Activated T-helper 9 cell treated with anti-CD3 and anti-CD28 coated beads, Interleukin-2, amount 50 U/mL, for 16 hours (primary cell): ENCODE measurements around the gene RELT.

Source experiments
- DNase-seq: peaks from one replicate; pipeline ENCODE4 v3.0.0-alpha.2; 2020; ENCODE audit warnings: low read depth

RELT gene

GRCh38 chr11:73348838-73349237 lies 27.4 kb upstream of the RELT start:
- no peak for DNase-seq

- no peak for DNase-seq
These were observed 26.6 kb upstream of the RELT start for GRCh38 chr11:73349633-73350032.

DNA sequence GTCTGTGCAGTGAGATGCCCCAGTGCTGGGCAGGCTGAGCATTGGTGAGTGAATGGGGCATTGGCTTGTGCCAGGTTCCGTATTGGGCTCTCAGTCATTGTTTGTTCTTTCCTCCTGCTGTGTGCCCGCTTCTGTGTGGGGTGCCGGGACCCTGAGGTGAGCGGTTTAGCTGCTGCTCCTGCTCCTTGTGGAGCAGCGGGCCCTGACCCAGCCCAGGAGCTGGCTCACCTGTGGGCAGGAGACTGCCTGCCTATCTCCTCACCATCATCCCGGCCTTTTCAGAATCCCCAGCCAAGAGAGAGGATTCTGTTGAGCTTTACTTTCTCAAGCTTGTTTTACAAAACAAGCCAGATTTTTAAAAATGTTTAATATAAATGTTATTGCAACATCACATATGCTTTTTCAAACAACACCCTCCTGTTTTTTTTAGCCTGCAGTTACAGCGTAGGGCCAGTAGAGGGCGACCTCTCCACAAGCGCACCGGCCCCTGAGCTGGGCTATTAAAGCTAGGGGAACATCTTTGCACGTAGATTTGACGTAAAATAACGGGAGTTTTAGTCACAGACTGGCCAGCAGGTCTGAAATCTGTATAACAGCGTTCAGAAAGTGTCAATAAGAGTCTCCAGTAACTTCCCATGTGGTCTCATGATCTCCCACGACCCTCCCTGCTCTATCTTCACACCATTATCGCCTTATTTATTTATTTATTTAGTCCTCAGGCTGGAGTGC lies 25.1 kb upstream of the RELT start:
- DNase-seq: peak; percentile 31

DNA sequence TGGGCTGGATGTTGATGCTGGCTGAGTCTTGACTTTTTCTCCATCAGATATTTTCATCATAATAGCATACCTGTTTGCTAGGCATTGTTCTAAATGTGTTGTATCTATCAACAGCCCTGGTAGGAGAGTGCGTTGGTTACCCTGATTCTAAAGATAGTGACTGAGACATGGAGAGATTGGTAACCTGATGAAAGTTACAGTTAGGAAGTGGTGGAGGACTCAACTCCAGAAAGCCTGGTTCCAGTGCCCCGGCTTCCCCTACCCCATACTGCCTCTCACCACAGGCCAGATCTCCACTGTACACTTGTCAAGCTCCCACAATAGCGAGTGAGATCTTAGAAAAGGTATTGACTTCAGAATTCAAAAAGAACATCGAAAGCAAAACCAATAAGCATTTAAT lies 22.8 kb upstream of the RELT start:
- DNase-seq: no peak

GRCh38 chr11:73355109-73355508 lies 21.1 kb upstream of the RELT start:
- DNase-seq: no peak

DNA sequence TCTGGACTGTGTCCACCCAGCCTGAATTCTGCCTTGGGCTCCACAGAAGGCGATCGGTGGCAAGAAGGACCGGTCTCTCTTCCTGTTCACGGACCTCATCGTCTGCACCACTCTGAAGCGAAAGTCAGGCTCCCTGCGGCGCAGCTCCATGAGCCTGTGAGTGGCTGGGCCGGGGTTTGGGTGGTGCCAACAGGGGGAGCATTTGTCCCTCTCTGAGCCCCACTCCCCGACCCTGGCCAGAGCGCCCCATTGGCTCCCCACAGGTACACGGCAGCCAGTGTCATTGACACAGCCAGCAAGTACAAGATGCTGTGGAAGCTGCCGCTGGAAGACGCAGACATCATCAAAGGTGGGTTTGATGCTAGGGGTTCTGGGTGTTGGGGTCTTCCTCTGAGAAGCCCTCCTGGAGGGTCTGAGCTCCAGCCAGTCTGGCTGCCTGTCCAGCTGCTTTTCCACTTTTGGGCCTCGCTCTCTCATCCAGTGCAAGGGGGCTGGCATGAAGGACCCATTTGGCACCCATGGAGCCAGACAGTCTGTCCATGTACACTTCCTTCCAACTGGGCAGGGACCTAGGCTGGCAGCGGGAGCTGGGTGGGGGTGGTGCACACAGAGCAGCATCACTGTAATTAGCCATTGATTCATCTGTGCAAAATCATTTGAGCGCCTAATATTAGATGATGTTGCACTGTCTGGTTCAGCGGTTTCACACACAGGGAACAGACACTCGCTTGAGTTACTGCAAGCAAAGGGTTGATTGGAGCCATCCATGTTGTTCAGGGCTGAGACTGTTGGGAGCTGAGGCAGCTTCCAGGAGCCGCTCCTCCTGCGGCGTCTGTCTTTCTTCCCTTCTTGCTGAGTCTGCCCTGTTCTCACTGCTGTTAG lies 19.0 kb upstream of the RELT start:
- DNase-seq: no peak

DNA sequence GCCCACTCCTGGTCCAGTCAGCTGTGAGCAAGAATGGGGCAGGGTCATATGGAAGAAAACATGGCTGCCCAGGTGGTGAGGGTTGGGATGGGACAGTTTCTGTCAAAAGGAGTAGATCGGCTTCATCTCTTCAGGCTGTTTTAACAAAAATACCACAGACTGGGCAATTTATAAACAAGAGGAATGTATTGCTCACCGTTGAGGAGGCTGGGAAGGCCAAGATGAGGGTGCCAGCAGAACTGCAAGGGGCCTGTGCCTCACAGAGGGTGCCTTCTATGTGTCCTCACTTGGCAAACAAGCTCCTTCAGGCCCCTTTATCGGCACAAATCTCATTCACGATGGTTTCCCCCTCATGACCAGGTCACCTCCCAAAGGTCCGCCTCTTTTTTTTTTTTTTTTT lies 18.1 kb upstream of the RELT start:
- no peak for DNase-seq

- no peak for DNase-seq
These were observed 16.9 kb upstream of the RELT start for GRCh38 chr11:73359341-73359740.

DNA sequence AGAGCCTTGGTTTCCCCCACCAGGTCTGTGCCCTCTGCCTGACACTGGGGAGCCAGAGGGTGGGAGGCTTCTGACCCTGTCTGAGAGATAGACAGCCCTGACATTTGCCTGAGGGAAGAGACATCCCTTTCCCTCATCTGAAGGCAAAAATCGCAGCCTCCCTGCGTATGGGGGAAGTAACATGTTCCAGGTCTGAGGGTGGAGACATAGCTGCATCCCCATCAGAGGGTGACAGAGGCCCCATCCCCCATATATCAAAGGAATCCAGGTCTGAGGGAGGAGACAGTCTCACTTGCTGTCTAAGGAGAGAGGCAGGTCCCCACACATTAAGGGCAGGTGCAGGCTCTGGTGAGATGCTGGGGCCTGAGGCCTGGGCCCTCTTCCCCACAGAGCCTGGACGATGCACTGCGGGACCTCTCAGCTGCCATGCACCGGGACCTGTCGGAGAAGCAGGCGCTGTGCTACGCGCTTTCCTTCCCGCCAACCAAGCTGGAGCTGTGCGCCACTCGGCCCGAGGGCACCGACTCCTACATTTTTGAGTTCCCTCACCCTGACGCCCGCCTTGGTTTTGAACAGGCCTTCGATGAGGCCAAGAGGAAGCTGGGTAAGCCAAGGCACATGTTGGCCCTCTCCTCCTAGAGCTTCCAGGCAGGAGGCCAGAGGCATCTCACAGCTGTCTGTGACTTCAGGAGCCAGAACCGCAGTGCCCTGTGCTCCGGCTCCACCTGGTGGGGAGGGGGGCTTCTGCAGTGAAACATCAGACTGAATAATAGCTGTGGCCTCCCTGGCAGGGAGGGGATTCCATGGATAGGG lies 16.1 kb upstream of the RELT start:
- no peak for DNase-seq

DNA sequence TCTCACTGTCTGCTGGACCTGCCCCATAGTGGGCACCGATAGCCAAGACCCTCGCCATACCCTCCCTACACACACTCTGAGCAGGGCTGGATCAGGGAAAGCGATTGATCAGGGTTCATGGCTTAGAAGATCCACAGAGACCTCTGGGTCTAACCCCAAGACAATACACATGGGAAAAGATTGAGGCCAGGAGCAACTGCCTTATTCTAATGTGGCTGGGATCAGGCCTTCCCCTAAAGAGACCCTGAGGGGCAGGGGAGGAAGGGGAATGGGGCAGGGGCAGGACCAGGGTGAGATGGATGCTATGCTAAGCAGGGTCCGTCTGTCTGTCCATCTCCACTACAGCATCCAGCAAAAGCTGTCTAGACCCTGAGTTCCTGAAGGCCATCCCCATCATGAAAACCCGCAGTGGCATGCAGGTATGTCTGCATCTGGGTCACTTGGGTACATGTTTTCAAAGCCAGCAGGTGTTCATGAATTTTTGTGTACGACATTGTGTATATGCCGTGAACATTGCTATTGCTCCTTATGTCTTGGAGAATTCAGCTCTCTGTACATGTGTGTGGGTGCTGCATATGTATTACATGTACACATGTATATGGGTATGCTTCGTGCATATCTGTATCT lies 15.3 kb upstream of the RELT start:
- no peak for DNase-seq

GRCh38 chr11:73361953-73362776 lies 14.0 kb upstream of the RELT start:
- DNase-seq: no peak

GRCh38 chr11:73363147-73363546 lies 13.1 kb upstream of the RELT start:
- no peak for DNase-seq

DNA sequence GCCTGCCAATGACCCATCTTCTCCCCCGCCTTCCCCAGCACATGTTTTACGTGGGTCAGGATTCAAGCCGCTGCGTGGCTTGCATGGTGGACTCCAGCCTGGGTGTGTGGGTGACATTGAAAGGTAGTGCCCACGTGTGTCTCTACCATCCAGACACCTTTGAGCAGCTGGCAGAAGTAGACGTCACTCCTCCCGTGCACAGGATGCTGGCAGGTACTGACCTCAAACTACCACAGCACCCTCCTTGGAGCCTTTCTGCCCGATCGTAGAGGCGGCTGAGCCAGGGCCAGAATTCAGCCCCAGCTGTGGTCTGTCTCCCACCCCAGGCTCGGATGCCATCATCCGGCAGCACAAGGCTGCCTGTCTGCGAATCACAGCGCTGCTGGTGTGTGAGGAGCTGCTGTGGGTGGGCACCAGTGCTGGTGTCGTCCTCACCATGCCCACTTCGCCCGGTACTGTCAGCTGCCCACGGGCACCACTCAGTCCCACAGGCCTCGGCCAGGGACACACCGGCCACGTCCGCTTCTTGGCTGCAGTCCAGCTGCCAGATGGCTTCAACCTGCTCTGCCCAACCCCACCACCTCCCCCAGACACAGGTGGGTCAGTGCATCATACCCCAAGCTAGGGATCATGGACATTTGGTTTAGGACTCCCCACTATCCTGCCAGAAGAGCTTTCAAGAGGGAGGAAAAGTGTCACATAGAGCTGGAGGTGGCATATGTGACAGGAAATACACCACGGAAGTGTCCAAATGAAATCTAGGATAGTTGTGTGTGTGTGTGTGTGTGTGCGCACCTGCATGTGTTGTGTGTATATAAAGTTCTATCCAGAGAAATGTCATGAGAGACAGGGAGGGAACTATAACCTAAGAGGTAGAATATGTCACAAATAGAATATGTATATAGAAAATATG lies 10.6 kb upstream of the RELT start:
- no peak for DNase-seq

GRCh38 chr11:73366265-73366610 lies 10.0 kb upstream of the RELT start:
- DNase-seq: no peak

DNA sequence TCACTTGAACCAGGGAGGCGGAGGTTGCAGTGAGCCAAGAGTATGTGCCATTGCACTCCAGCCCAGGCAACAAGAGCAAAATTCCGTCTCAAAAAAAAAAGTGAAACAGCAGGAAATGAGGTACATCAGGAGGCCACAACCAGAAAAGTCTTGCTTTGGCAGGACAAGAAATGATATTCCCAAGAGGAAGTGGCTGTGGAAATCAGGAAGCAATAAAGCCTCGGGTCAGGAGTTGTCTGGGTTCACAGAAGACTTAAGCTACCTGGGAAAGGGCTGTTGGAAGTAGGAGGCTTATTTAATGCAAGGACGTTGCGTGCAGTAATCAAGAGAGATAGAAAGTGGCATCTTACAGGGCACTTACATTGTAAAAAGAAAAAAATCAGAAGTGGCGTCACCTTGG lies 9.2 kb upstream of the RELT start:
- DNase-seq: no peak

DNA sequence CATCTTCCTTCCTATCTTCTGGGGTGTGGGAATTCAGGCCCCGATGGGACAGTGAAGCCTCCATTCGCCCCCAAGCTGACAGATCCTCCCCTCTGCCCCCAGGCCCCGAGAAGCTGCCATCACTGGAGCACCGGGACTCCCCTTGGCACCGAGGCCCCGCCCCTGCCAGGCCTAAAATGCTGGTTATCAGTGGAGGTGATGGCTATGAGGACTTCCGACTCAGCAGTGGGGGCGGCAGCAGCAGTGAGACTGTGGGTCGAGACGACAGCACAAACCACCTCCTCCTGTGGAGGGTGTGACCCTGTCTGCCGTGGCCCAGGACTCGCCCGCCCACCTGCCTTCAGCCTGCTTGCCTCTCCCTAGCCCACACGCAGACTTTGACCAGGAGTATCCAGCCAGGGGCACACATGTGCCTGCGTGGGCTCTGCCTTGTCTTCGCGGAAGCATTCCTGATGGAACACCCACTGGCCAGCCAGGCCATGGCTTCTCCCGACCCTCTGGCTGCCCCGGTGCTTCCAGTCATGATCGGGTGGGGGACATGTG lies 8.6 kb upstream of the RELT start:
- no peak for DNase-seq

- DNase-seq: no peak
These were observed 3.7 kb upstream of the RELT start for GRCh38 chr11:73372375-73372993.

DNA sequence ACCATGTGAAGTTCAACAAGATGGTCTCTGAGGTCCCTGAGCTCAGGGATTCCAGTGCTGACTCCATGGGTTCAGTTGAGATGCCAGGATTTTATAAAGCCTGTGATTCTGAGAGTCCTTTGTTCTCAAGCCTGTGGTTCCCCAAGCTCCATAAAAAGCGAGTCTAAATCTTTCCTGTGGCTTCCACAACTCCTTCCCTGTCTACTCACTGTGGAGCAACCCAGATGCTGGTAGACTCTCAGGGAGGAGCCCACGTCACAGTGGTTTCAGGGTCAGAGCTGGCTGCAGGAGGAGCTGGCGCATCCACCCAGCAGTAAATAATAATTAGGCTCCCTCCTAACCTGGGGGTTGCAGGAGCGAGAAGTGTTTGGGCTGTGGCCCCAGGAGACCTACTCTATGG lies 2.0 kb upstream of the RELT start:
- DNase-seq: no peak

GRCh38 chr11:73375830-73376159 lies 404 bp upstream of the RELT start:
- no peak for DNase-seq
